SK-N-MC (cell line): ENCODE results near the gene FANCC.

Source experiments
- EZH2 ChIP-seq: fragments of 200-600 bp; sonication (generic); IDR thresholded peaks from one replicate; pipeline ENCODE4 v1.6.1; 2017; ENCODE audit warnings: antibody characterized with exemption
- POLR2AphosphoS5 ChIP-seq: IDR thresholded peaks from 2 replicates; pipeline ENCODE4 v1.6.1; 2012; ENCODE audit warnings: mild to moderate bottlenecking, low read depth, low read length, borderline replicate concordance

- TF ChIP-seq POLR2AphosphoS5 = no peak
- no peak for TF ChIP-seq EZH2
Measured at GRCh38 chr9:95284162-95285080, 33.1 kb downstream of the FANCC start.
